Measurements from ENCODE around the gene RIPPLY3.

GRCh38 chr21:37063433-37063832, 56.9 kb downstream of the RIPPLY3 start:
- TF ChIP-seq EP300 (IDR thresholded peaks at IDR 0.05): no peak
- TF ChIP-seq CTCF (IDR thresholded peaks at IDR 0.05): no peak
- TF ChIP-seq POLR2AphosphoS5 (IDR thresholded peaks at IDR 0.05): no peak
- TF ChIP-seq POLR2A (IDR thresholded peaks at IDR 0.05; ENCODE audit: low read depth): no peak

Data from esophagus muscularis mucosa (tissue), 4 donors.